G401 (cell line): ENCODE measurements around the gene IL20RA. TPM values are rescaled to one million over a fixed set of nuclear protein-coding genes. Genes with fewer than 3 reads are reported as not detected.
A peak's percentile ranks its signal among the peaks of the same experiment; 100 is the strongest.
"Not testable (repeated sequence)": the region's sequence is repeated elsewhere in the genome, so short reads cannot be mapped to it uniquely, and the experiment has no call there.

ENCODE experiments used
- DNase-seq: peaks from one replicate; pipeline ENCODE4 v3.0.0-alpha.2; 2015; ENCODE audit warnings: low spot score
- in situ Hi-C: cut with HindIII; loops from 2 replicates; pipeline ENCODE4 v1.10.0; 2016; ENCODE audit warnings: low sequenced_read_pairs, mixed read lengths
- total RNA-seq: library from RNA; depleted of rRNA; stranded (reverse); fragments of >200 nt; shearing (Covaris generic); gene quantifications from 2 replicates; pipeline ENCODE4 v1.2.3, GENCODE V29; 2014

The IL20RA gene
- total RNA-seq, 1 experiment from 2014 or later = not detected

DNA sequence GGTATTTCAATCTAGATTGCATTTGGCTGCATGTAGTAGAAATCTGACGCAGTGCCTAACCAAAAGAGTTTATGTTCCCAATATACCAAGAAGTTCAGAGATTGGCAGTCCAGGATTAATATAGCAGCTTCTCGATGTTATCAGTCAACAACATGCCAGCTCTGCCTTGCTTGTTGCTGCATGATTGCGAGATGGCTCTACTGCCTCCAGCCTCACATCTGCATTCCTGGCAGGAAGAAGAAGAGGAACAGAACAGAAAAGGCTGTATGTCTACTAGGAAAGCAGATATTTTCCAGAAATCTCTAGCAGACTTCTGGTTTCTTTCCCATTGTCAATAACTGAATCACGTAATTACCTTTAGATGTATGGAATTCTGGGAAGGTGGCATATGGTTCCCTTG, 61.8 kb downstream of the IL20RA start:
- in situ Hi-C loops = no loop called here

DNA sequence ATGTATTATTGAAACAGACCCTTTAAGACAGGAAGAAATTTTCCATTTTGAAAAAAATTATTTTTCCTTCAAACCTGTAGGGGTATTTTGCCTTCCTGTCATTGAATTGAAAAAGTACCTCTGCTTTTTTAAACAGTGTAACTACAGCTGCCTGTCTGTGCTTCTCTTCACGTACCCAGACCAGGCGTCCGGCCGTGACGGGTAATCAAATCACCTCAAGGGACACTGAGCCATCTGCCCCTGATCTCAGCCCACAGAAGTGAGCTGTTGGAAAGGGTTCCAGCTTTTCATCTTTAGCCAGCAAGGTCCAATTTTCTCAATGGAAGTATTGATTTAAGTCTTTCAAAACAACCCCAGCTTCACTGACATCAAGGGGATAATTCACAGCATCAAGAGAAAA, 64.7 kb downstream of the IL20RA start:
- in situ Hi-C loops = no loop called here
- DNase-seq = no peak

More for the DNA sequence above, 61.8 kb downstream of the IL20RA start:
- DNase-seq = no peak

DNA sequence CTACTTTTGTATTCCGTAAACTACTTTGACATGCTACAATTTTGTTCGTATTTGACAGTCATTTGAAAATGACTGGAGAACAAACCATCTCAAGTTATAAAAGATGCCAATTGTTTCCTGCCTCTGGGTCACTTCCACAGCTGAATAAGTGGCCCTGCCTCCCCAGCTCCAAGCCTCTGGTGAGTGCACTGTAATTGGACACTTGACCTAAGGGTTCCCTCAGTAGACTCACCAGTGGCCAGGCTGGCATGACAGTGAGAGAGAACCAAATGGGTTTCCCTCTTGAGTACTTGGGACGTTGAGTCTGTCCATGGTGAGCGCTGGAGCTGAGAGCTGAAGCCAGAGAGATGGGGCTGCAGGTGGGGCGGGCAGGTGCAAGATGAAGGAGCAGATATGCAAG, 65.6 kb downstream of the IL20RA start:
- in situ Hi-C loops = no loop called here
- no peak for DNase-seq

DNA sequence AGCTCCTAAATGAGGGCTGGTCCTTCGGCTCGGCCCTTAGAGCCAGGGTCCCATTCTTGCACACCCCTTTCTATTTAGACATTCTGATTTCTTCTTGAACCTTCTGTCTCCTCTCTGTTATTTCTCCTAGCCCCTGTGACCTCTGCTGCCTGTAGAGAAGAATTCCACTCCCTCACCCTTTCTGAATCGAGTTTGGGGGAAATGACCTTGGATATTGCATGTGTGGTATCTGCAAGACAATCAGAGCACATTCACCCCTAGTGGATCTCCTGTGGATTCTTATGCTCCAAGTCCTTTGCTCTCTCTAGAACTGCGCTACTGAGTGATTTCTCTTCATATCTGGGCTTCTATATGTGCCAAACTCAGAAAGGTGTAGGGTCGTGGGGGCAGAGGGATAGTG, 67.7 kb downstream of the IL20RA start:
- in situ Hi-C loops = no loop called here
- no peak for DNase-seq

DNA sequence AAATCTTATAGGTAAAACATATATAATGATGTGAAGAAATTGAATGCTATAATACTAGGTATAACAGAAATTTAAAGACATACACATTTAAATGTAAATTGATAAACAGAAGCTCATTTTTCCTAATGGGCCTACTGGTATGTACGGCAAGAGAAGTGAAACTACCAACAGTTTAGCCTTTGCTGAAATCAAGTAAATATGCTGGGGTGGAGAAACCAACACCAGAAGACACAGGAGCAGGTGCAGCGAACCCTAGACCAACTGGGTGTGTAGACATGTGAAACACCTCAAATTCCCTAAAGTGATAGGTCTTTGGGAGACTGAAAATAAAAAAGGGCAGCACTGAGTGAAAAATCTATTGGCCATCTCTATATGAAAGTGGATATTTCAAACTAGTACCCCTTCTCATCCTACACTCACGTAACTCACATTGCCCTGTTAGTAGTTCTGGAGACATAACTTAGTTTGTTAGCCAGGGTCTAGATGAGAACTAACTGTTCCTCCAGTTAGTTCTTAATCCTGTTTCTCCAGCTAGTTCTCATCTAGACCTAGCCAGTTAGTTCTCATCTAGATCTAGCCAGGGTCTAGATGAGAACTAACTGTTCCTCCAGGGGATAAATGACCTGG, 69.6 kb downstream of the IL20RA start:
- in situ Hi-C loops = no loop called here
- no peak for DNase-seq

DNA sequence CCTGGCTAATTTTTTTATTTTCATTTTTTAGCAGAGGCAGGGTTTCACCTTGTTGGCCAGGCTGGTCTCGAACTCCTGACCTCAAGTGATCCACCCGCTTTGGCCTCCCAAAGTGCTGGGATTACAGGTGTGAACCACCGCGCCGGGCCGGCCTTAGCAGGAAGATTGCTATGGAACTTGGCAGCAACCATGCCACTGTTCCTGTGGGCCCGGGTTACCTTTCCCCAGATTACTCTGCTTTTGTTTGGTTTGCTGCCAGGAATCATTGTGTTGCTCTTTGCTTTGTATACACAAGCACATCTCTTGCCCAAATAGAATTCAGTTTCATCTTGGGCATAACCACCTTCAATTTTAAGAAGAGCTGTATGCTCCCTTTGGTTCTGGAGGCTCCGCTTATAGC, 71.0 kb downstream of the IL20RA start:
- DNase-seq, in situ Hi-C loops: not testable (repeated sequence)

DNA sequence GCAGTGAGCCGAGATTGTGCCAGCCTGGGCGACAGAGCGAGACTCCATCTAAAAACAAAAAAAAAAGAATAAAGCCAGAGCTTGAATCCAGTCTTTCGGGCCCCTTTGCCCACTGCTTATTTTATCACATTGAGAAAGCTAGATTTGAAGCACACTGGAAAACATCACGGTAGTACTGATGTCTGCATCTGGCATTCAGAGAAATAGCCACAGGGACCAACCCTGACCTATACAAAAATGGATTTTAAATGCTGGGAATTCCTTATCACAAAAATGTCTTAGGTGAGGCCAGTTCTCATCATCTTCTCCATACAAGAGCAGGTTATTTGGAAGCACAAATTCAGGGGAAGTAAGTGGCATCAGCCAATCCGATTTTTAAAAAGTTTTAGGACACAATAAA, 73.2 kb downstream of the IL20RA start:
- in situ Hi-C loops = no loop called here
- no peak for DNase-seq

DNA sequence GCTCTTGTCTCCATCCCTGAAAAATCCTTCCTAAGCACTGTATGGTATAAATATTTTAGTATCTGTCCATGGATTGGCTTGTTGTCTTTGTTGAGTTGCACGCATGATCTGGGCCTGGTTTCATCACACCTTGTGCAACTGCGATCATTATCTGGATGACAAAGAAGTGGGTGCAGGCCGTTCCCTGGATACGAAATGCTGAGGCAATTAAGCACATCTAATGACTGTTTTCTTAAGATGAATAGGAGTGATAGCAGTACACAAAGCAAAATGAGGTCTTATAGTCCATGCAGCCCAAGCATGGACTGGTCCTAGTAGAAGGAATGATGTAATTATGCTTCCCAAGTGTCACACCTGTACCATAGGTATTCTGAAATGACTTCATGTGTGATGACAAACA, 74.8 kb downstream of the IL20RA start:
- no peak for DNase-seq
- in situ Hi-C loops = no loop called here

DNA sequence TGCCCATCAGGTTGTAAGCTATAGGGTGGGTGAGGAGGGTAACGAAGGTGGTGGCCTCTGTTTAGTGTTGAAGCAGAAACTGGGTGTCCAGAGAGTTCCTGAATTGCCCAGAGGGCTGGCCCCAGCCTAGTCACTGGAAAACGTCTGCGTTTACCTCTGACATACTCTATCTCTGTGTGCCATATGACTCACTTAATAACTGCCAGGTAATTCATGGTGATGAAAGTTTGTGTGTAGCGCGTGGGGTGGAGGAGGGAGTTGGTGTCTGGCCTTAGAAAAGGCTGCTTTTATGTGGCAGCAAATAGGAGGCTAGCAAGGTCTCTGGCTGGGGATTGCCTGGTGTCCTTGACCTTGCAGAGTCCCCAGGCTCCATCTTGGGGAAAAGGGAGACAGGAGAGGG, 75.3 kb downstream of the IL20RA start:
- in situ Hi-C loops = no loop called here
- no peak for DNase-seq

DNA sequence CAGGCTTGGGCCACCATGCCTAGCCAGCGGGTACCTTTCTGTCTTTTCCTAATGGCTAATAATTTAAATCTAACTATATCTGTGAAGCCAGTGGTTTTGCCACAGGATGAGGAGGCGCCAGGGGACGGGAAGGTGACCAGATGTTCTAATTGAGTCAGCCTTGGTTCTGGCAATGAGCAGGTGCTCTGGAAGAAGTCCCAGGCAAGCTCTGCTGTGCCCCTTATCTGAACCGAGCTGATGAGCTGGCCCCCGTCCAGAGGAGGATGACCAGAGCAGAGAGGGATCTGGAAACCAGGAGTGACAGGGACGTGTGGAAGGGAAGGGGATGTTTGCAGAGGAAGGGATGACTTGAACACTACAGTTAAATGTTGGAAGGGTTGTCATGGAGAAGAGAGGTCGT, 75.9 kb downstream of the IL20RA start:
- in situ Hi-C loops = no loop called here
- no peak for DNase-seq

DNA sequence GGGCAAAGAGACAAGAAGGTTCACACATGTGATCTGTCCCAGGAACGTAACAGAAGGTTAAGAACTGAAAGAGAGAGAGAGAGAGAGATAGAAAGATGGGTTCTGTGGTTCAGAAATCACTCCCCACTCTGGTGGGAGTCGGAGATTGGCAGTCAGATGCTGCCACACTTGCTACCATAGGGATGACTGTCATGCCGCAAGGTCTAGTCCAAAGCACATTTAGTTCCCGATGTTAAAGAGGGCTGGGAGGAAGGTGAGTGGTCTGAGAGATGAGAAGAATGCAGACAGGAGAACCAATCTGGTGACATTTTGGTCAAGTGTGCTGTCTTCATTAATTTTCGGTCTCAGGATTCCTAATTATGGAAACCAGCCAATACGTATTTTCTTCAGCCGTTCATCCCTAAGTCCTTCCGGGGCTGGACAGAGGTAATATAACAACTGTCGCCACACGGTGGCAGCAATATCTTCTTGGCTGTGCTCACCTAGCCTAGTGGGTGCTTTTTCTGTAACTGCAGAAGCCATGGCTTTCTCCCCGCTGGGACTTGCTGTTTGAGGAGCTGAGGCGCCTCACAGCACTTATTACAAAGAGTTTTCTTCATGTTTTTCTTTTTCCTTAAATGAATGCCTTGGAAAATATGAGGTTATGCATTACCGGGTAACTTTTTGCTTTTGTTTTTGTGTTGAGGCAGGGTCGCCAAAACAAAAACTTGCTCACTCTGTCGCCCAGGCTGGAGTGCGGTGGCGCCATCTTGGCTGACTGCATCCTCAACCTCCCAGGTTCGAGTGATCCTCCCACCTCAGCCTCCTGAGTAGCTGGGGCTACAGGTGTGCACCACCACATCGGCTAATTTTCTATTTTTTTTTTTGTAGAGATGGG, 76.7 kb downstream of the IL20RA start:
- in situ Hi-C loops = no loop called here

DNA sequence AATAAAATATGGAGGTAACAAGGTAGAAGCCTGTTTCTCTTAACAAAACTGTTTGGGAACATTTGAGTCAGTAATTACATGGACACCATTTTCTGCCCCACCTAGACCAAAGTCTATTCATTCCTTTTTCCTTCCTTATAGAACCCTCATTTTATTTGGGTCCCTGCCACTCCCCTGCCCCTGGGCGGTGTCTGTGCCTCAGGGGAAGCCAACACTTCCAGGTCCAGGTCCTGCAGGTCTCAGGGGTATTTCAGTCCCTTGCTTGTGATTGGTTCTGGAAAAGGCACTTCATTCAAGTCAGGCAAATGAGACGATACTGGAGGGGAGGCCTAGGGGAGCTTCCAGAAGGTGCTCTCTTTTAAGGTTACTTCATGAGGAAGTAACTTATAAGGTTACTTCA, 80.4 kb downstream of the IL20RA start:
- in situ Hi-C loops = no loop called here
- no peak for DNase-seq

More for the DNA sequence above, 76.7 kb downstream of the IL20RA start:
- DNase-seq = peak; percentile 70

DNA sequence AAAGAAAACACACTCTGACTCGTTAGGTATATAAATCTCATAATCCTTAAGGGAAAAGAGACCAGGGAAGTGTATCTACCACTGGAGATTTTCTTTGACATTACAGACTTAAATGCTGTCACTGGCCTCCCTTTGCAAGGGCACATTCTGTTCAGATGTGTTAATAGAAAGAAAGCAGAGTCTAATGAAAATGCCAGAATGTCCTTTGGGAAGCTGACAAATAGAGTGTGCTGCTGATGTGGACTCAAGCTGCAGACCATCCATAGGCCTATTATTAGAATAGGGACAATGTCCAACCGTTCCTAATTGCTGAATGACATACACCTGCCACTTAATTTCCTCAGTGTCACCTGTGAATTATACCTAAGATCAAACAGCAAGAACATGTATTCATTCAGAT, 81.5 kb downstream of the IL20RA start:
- DNase-seq = peak; percentile 17
- in situ Hi-C loops = no loop called here

DNA sequence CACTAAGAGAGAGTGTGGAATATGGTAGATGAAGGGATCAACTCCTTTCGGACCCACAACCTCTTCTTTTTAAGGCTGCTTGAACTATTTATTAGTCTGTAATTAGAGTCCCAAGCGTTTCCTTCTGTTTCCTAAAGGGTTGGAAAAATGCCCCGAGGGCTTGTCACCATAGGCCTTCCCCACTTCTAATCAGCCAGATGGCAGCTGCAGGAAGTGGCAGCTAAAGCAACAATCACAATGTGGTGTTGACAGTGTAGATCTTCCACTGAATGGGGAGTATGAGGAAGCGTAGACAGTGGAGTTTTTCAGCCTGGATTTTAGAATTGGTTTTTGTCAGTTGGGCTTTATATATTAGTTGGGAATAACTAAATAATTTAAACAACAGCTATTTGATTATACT, 82.1 kb downstream of the IL20RA start:
- in situ Hi-C loops = no loop called here
- DNase-seq = peak; percentile 91

DNA sequence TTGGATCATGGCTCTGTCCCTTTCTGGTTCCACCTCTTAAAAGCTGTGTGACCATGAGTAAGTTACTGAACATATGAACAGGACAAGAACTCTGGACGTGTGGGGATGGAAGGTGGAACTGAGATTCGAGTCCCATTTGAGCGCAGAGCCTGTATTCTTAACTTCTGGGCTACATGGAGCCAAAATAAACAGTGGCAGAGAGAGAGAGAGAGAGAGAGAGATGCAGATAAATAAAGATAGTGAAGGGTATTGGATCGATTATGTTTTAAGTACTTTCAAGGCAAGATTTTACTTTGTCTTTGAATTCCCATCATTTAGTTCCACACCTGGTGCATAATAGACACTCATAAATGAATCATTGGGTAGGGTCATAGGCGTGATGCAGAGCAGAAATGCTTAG, 82.9 kb downstream of the IL20RA start:
- in situ Hi-C loops = no loop called here
- no peak for DNase-seq

DNA sequence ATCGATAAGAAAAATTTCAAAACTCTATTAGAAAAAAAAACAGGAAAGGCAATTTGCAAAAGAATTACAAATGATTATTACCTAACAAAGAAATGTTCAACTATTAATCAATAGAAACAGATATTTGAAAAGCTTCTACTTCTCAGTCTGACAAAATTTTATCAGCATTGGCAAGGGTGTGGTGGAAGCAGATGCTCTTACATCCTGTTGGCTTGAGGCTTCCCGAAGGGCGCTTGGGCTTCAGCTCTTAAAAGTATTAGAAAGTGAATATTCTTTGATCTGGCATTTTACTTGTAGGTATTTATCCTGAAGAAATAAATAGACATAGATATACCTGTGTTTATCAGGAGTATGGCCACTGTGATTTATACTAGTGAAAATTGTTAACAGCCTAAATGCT, 84.0 kb downstream of the IL20RA start:
- DNase-seq = no peak
- in situ Hi-C loops = no loop called here

DNA sequence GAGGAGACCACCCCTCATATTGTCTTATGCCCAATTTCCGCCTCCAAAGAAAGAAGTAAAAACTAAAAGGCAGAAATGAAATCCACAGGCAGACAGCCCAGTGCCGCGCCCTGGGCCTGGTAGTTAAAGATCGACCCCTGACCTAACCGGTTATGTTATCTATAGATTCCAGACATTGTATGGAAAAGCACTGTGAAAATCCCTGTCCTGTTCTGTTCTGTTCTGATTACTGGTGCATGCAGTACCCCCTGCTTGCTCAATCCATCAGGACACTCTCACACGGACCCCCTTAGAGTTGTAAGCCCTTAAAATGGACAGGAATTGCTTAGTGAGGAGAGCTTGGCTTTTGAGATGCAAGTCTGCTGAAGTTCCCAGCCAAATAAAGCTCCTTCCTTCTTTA, 84.8 kb downstream of the IL20RA start:
- DNase-seq, in situ Hi-C loops: not testable (repeated sequence)

DNA sequence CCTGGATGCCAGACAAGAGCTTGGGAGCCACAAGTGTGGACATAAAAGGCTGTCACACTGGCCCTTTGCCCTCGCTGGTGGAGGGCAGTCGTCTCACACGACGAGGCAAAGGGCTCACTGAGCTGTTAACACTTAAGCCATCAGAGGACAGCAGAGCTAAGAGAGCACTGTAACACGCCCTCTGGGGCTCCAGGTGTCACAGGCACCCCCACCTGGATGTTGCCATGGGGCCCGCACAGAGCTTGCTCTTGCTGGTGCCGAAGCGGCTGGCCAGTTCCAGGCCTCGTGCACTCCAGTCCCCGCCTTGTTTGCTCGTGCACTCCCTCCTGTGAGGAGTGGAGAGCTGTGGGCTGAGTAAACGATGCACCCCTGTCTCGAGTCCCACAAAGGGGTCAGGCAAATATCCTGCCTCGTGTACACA, 85.3 kb downstream of the IL20RA start:
- DNase-seq = peak; percentile 51
- in situ Hi-C loops = no loop called here

DNA sequence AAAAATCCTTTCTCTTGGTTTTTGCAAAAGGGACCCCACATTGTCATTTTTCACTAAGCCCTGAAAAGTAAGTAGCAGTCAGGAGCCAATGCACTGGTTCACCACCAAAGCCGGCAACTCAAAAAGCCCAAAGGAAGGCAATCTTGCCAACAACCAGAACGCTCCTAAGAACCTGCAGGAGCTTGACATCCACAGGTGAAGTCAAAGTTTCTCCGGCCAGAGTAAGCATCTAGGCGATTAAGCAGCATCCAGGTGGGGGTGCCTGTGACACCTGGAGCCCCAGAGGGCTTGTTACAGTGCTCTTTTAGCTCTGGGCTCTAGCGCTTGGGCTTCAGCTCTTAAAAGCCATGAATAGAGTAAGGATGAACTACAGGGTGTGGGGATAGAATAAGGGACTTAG, 86.6 kb downstream of the IL20RA start:
- in situ Hi-C loops = no loop called here
- no peak for DNase-seq

DNA sequence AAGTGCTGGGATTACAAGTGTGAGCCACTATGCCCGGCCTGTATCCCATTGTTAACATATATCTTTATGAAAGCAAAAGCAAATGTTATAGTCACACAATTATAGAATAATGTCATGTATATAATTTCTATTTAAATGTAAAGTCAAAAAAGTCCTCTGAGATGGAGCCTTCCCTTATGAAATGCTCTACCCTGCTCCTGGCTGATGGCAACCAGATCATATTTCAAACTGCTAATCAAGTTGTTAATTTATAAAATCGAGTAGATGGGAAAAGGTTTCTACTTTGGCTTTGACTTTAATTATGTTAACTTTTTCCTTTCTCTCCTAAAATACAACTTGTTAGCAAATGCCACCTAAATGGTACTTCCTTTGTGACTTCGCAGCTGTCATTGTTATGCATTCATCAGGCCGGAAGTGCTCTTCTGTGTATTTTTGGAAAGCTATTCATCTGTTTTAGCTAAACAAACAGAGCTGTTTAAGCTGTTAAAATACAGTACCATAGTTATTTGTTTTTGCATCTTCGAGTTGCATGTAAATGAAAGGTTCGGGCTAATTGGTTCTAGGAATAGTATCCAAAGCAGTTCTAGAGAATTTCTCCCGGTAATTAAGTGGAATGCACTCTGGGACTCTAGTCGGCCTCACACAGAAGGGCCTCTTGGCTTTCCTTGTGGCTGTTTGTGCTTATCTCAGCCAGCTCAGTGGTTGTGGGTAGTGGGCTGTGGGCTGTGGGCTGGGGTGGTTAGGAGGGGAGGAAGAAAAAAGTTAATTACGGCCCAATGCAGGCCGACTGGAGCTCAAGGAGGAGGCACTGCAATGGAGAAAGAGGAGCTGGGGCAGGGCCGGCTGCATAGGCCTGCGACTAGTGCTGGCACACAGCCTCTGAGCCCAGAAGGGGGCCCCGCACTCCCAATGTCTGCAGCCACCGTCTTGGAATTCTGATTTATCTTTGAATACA, 87.9 kb downstream of the IL20RA start:
- no peak for DNase-seq
- in situ Hi-C loops = no loop called here
